Left lung (tissue), 10 donors: ENCODE results near the gene GPR37L1. TPM values are rescaled to one million over a fixed set of nuclear protein-coding genes. Genes with fewer than 3 reads are reported as not detected.

Source experiments
- ATAC-seq: fragments of 200-7000 bp; cut with Tn5 transposase; one replicate; pipeline ENCODE4 v1.9.1; 2020; ENCODE audit warnings: moderate library complexity
- DNase-seq, 4 donors: peaks; one replicate each; pipeline ENCODE4 v3.0.0-alpha.2; 2013 to 2020
- H3K27ac ChIP-seq, 2 donors: fragments of 200-600 bp; sonication (generic) in 1 of 2; one replicate each; pipeline versions ENCODE4 v1.5.0 to v1.8.0; 2020 to 2021
- H3K27me3 ChIP-seq, 2 donors: fragments of 200-600 bp; sonication (generic) in 1 of 2; one replicate each; pipeline versions ENCODE4 v1.5.0 to v1.8.0; 2020 to 2021
- H3K36me3 ChIP-seq, 2 donors: fragments of 200-600 bp; sonication (generic) in 1 of 2; one replicate each; pipeline versions ENCODE4 v1.5.0 to v1.8.0; 2020 to 2021
- H3K4me1 ChIP-seq, 2 donors: fragments of 200-600 bp; one replicate each; pipeline ENCODE4 v1.8.0; 2021
- H3K4me3 ChIP-seq, 2 donors: fragments of 200-600 bp; sonication (generic) in 1 of 2; one replicate each; pipeline versions ENCODE4 v1.5.0 to v1.8.0; 2020 to 2021; ENCODE audit warnings: mild to moderate bottlenecking in 1 of 2
- H3K9me3 ChIP-seq, 2 donors: fragments of 200-600 bp; sonication (generic) in 1 of 2; one replicate each; pipeline versions ENCODE4 v1.5.0 to v1.8.0; 2020 to 2021
- CTCF ChIP-seq, 2 donors: fragments of 200-600 bp; sonication (generic) in 1 of 2; IDR thresholded peaks; one replicate each; pipeline versions ENCODE4 v1.5.0 to v1.8.0; 2021; ENCODE audit warnings: antibody characterized with exemption in 2 of 2
- intact Hi-C, 2 donors: fragments of 100-400 bp; cut with DNase I; formaldehyde crosslinking; loops; one replicate each; pipeline versions ENCODE4 v1.11.2 to v1.14.2; 2022
- polyA plus RNA-seq, 6 donors: library from polyadenylated mRNA; unstranded; fragments of 120-200 nt; gene quantifications; one replicate each; pipeline ENCODE4 v1.2.1, GENCODE V29; 2013; ENCODE audit not compliant: insufficient read length in 6 of 6
- total RNA-seq, 2 donors: library from RNA; stranded (reverse); fragmentation: NEBNext Ultra II Directional; extraction: Animal tissue kit (Norgen Biotek cat#: 25700); gene quantifications; one replicate each; pipeline ENCODE4 v1.2.1, GENCODE V29; 2021
- donor health status: DM: no; HTN: yes; CAD: no.
- donor health status: DM: no; HTN: no; CAD: no.

Gene GPR37L1
- total and polyA plus RNA-seq, 8 donors, result 0.05 to 0.20 (median 0.10) TPM

GRCh38 chr1:202130297-202130721 lies 7.6 kb downstream of the GPR37L1 start:
- Histone ChIP-seq H3K27ac (no peak overlapping the region), H3K27me3 (no peaks in the 10 kb centered on the region), H3K4me3 (no peak overlapping the region), H3K9me3 (no peaks in the 10 kb centered on the region), H3K36me3 (peaks cover 0 to 38% of the 10 kb centered on the region in 2 donors), H3K4me1 (peaks cover 13 to 16% of the 10 kb centered on the region in 2 donors)
- peak in 1 of 4 donors; percentile 37 for DNase-seq
- ATAC-seq, result no peak
- TF ChIP-seq CTCF (IDR thresholded peaks at IDR 0.05), result no peak
- intact Hi-C loops, result no loop called here

GRCh38 chr1:202130816-202131522 lies 8.3 kb downstream of the GPR37L1 start:
- intact Hi-C loops, result no loop called here
- ATAC-seq (no peak), DNase-seq (no peak)
- H3K36me3 ChIP-seq, result peaks cover 4 to 44% of the 10 kb centered on the region in 2 donors
- no peak for TF ChIP-seq CTCF (IDR thresholded peaks at IDR 0.05)
- H3K27ac ChIP-seq, result peak overlapping the region in 1 of 2 donors; percentile 3
- H3K27me3 ChIP-seq, result no peaks in the 10 kb centered on the region
- H3K4me1 ChIP-seq, result peaks cover 13 to 16% of the 10 kb centered on the region in 2 donors
- no peak overlapping the region for H3K4me3 ChIP-seq
- no peaks in the 10 kb centered on the region for H3K9me3 ChIP-seq

GRCh38 chr1:202131956-202132821 lies 9.5 kb downstream of the GPR37L1 start:
- ATAC-seq (peak; percentile 81), DNase-seq (peak in 2 of 4 donors; percentile 63 to 81)
- Histone ChIP-seq H3K9me3 (no peaks in the 10 kb centered on the region), H3K27ac (peak overlapping the region; percentile 75 to 77), H3K27me3 (no peaks in the 10 kb centered on the region), H3K4me1 (peaks cover 13 to 16% of the 10 kb centered on the region in 2 donors), H3K36me3 (peaks cover 4 to 56% of the 10 kb centered on the region in 2 donors), H3K4me3 (no peak overlapping the region)
- no peak for TF ChIP-seq CTCF (IDR thresholded peaks at IDR 0.05)
- intact Hi-C loops, result no loop called here

GRCh38 chr1:202133001-202133400 lies 10.3 kb downstream of the GPR37L1 start:
- intact Hi-C loops, result no loop called here
- H3K9me3 ChIP-seq, result no peaks in the 10 kb centered on the region
- ATAC-seq (peak; percentile 41), DNase-seq (peak in 1 of 4 donors; percentile 57)
- H3K4me1 ChIP-seq, result peaks cover 13 to 16% of the 10 kb centered on the region in 2 donors
- H3K27ac ChIP-seq, result peak overlapping the region; percentile 75 to 77
- H3K36me3 ChIP-seq, result peaks cover 4 to 64% of the 10 kb centered on the region in 2 donors
- H3K27me3 ChIP-seq, result no peaks in the 10 kb centered on the region
- H3K4me3 ChIP-seq, result no peak overlapping the region
- TF ChIP-seq CTCF (IDR thresholded peaks at IDR 0.05), result no peak

GRCh38 chr1:202133496-202133895 lies 10.8 kb downstream of the GPR37L1 start:
- no peak overlapping the region for H3K27ac ChIP-seq
- ATAC-seq, result no peak
- no peaks in the 10 kb centered on the region for H3K9me3 ChIP-seq
- H3K4me1 ChIP-seq, result peaks cover 13 to 16% of the 10 kb centered on the region in 2 donors
- intact Hi-C loops, result no loop called here
- peak in 1 of 4 donors; percentile 22 for DNase-seq
- H3K4me3 ChIP-seq, result no peak overlapping the region
- no peaks in the 10 kb centered on the region for H3K27me3 ChIP-seq
- peaks cover 4 to 69% of the 10 kb centered on the region in 2 donors for H3K36me3 ChIP-seq
- no peak for TF ChIP-seq CTCF (IDR thresholded peaks at IDR 0.05)
